ENCODE data around the gene IL6R.

Gene IL6R

DNA sequence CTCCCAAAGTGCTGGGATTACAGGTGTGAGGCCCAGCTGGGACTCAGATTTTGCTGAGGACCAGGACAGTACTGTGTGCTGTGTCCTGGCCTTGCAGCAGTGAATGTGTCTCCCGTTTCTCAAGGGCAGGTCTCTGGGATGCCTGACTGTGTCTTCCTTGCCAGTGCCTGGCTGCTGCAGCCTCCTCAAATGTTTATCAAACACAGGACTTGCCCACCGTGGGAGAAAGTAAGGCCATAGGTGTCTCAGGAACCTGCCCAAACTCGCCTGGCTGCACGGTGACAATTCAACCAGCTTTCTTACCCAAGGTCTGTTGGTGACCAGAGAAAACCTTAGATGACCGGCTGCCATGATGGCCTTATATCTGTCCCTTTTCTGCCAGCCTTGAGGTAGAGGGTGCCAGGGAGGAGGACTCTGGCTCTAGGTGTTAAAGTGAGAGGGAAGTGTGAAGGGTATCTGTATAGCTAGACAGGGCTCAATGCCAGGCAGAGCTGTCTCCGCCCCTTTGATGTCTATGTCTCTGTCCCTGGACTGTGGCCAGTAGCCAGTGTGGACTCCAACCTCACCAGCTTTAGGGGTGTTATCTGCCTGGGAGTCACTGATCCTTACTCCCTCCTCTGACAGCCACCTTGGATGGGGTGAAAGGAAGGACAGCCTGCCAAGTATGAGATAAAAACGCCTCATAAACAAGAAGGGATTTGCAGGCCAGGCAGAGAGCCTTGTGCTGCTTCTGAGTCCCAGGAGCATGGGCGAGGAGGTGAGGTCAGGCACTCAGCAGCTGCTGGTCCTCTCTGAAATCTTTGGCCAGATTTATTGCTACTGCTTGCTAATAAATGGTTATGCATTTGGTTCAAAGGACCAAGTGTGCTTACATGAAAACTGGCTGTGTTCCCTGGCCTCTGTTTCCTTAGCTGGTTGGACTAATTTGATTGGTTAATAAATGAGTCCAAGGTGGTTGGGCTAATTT lies 22.3 kb downstream of the IL6R start:
- DNase-seq = no peak

DNA sequence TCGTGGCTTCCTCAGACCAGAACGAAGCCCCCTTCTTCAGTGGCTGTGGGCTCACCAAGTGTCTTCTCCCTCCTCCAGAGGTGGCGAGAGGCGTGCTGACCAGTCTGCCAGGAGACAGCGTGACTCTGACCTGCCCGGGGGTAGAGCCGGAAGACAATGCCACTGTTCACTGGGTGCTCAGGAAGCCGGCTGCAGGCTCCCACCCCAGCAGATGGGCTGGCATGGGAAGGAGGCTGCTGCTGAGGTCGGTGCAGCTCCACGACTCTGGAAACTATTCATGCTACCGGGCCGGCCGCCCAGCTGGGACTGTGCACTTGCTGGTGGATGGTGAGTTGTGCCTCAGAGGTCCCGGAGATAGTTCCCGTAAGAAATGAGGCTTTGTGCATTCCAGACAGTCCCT lies 24.0 kb downstream of the IL6R start:
- no peak for DNase-seq

DNA sequence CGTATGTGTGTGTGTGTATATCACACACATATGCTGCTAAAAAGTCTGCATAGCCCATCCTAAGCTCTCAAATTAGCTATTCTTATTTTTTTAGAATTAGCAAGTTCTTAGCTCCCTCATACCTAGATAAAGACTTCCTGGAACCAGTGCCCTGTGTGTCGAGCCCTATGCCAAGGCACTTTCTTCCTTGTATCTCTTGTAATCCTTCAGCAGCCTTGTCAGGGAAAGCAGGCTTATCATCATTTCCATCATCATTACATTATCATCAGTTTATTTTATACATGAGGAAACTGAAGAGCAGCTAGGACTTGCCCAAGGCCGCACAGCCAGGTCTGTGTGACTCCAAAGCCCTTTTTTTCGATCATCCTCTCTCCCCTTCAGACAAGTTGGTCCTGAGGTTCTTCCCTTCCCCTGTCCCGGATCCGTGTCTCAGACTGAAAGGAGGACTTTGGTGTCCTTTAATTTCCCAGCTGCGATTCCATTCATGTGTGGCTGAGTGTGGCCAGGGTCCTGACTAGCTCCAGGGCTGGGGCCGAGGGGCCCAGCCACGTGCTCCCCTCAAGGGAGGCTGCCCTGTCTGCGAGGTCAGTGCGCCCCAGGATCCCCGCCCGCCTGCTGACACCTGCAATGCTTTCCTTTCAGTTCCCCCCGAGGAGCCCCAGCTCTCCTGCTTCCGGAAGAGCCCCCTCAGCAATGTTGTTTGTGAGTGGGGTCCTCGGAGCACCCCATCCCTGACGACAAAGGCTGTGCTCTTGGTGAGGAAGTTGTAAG lies 24.9 kb downstream of the IL6R start:
- no peak for DNase-seq

DNA sequence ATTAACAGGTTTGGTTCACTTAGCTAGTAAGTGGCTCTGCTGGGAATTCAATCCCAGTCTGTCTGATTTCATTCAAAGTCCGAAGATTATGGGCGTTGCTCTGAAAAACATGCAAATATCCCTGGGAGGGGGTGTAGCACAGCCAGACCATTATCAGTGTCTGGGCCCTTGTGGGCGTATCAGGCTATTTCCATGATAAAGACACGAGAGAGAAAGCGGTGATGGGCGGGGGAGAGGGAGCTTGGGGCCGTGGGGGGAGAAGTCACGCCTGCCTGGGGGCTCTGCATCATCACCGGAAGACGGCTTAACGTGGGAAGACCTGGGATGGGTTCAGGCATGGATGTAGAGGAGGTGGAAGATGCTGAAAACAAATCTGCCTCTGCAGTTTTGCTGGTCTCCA lies 25.8 kb downstream of the IL6R start:
- no peak for DNase-seq

DNA sequence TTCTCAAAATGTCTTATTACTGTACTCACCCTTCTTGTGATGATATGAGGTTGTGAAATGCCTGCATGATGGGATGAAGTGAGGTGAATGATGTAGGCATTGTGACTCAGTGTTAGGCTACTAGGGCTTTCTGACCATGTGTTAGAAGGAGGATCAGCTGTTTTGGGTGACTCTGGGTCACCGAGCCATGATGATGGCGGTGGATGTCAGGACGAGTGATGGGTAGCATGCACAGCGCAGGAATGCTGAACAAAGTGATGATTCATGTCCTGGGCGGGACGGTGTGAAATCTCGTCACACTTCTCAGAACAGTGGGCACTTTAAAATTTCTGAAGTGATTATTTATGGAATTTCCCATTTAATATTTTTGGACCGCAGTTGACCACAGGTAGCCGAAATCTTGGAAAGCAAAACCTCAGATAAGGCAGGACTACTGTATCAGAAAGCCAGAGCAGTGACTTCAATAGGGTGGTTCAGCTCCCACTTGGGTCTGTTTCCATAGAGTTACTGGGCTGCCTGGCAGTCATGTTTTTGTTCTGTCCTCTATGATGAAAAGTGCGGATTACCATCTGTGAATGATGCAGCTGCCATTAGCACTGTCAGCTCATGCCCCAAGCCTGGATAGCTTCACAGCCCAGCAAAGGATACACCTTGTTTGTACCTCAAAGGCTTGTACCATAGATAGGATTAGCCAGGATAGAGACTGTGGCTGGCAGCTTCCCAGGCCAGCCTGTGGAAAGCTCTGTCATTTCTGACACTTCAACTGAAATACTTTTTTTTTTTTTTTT lies 26.6 kb downstream of the IL6R start:
- DNase-seq = no peak

DNA sequence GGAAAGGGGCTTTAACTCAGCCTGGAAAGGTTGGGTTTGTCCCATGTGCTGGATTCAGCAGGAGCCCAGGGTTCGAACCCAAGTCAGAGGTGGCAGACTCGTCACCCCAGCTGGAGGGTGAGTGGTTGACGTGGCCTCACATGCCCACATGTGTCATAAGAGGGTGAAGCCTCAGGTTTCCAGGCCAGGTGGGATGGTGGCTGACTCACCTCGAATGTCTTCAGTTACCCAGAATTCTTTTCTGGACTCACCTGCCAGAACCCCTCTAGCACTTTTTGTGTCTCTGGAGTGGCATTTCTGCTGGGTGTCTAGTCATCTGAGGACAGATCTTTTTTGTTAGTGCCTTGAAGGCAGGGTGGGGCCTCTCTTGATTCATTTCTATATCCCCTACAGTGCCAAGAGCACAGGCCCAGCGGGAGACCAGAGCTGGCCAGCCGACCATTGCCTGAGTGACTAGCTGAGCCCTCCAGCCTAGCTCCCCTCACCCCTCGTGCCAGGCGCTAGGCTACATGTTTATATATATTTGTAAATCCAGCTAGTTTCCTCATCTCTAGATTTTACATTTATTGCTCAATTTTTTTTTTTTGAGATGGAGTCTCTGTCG lies 28.1 kb downstream of the IL6R start:
- DNase-seq = no peak

DNA sequence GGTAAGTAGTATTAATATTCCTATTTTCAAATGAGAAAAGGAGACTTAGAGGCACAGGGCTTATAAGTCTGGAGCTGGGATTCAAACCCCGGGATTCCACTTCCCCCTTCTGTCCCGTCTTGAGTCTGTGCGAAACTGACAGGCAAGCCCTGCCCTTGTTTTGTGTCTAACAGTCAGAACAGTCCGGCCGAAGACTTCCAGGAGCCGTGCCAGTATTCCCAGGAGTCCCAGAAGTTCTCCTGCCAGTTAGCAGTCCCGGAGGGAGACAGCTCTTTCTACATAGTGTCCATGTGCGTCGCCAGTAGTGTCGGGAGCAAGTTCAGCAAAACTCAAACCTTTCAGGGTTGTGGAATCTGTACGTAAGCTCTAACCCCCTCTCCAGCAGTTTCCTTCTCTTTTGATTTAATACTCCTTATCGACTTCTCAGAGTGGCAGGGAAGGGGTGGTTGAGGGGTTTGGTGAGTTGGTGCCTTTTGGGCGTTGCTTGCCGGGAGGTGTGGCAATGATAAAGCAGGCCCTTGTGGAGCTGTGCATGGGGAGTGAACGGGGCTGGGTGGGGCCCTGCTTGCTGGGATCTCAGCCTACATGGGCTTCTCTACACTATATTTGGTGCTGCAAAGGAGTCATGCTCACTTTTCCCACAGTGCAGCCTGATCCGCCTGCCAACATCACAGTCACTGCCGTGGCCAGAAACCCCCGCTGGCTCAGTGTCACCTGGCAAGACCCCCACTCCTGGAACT lies 29.4 kb downstream of the IL6R start:
- DNase-seq = no peak

DNA sequence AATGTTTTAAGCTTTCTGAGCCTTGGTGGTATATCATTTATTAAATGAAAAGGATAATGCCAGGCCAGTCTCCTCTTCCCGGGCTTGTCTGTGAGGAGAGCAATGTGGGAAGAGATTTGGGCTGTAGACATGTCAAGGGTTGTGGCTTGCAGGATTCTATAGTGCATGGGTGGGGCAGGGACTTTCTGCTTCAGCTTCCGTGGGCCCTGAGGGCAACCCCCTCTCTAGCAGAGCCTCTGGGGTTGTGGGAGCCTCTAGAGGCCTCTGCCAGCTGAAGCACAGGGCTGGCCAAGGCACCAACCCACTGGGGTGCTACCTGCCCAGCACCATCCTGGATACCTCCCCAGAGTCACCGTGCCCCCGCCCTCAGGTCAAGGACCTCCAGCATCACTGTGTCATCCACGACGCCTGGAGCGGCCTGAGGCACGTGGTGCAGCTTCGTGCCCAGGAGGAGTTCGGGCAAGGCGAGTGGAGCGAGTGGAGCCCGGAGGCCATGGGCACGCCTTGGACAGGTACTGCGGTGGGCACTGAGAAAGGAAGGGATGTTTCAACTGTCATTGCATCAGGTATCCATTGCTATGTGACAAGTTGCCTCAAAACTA lies 30.6 kb downstream of the IL6R start:
- DNase-seq = no peak

DNA sequence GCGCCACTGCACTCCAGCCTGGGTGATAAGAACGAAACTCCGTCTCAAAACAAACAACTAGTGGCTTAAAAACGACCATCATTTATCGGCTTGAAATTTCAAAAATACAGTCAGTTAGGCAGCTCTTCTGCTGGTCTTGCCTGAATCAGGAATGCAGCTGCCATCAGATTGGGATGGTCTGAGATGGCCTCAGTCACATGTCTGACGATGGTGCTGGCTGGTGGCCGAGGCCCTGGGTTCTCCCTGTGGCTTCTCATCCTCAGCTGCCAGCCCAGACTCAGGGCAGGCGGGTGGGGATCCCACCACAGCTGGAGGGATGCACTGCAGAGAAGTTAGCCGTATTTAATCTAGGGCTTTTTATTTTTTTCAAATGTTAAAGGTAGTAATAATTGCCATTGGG lies 31.3 kb downstream of the IL6R start:
- no peak for DNase-seq

DNA sequence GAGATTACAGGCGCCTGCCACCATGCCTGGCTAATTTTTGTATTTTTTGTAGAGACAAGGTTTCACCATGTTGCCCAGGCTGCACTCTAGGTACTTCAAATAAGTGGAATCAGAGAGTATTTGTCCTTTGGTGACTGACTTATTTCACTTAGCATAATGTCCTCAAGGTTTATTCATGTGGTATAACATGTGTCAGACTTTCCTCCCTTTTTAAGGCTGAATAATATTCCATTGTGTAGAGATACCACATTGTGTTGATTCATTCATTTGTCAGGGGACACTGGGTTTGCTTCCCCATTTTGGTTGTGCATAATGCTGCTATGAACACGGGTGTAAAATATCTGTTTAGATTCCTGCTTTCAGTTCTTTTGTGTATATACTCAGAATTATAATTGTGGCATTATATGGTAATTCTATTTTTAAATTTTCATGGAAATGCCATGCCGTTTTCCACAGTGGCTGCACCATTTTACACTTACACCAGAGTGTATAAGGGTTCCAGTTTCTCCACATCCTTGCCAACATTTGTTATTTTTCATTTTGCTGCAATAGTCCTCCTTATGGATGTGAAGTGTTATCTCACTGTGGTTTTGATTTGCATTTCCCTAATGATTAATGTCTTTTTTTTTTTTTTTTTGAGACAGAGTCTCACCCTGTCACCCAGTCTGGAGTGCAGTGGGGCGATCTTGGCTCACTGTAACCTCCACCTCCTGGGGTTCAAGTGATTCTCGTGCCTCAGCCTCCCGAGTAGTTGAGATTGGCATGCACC lies 35.1 kb downstream of the IL6R start:
- no peak for DNase-seq

DNA sequence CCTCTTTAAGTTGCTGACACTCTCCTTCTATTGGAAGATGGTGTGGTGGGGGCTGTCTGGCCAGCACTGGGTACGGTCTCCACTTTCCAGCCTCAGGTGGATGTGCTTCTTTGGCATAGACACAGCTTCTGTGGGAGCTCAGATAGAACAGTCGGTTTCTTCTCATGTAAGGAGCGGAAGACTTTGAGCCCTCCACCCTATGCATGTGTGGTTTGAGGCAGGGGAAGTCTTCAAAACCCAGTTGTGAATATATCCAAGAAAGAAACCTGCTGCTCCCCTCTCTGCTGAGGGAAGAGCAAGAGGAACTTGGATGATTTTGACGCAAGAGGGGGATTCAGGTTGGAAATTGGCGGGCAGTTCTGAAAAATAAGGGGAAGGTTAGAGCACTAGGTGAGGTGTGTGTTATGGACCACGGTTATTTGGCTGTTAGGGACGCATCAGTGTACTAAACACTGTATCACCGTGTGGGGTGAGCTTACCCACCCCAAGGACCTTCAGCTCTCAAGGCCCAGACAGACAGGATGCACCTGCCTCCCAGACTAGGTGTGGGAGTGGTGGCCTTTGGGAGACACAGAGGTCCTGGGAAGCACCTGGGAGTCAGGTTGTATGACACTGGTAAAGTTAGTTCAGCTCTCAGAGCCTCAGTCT lies 36.2 kb downstream of the IL6R start:
- DNase-seq = no peak

DNA sequence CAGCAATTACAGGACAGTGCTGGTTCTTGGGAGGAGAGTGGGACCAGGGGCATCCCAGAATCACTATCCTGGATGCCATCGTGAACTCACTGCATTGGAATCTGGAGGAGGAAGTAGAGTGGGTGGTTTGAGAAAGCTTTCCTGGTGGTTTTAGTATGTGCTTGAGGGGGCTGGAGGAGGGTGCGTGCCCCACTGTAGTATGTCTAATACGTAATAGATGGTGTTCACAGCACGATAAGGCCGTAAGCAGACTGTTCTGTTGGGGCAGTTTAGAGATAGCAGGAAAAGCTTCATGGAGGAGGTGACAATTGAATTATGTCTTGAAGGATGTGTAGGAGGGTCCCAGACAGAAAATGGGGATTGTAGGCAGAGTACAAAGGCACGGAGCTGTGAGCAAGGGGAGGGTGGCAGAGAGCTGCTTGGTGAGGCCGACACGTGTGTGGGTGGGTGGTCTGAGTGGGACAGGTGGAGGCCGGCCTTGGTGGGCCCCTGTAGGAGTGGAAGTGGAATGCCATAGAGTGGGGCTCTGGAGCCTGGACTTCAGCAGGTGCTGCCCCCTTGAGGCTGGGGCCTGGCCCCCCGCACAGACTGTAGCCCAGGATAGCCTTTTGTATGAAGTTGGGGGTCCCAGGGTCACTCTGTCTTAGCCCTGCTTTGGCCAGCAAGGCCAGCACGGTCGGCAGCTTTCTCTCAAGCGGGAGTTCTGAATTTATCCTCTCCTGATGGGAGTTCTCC lies 37.0 kb downstream of the IL6R start:
- DNase-seq = no peak

DNA sequence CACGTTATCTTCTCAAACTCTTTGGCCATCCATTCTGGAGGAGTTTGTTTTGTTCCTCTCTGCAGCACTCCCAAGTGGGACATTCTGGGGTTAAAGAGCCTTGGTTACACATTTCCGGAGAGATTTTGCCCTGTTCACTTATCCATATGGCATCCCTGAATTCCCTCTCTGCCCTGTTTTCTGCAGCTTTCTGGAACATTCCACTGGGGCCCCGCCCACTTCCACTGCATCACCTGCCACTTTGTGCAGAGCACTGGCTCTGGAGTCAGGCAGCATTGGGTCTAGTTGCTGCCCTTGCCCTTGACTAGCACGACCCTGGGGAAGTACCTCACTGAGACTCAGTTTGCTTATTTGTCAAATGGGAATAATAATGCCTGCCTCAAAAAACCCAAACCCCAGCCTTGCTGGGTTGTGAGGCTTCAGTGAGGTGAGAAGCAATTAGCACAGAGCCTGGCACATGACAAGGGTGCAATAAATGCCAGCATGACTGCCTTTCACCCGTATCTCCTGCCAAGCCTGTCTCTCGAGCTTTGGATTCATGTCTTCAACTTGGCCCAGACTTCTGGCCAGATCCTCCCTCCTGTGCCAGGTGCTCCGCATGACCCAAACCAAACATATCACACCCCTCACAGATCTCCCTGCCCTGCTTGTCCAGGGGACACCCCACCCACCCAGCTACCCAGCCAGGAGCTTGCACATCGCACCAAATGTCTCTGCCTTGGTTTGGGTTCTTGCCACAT lies 38.3 kb downstream of the IL6R start:
- DNase-seq = no peak

DNA sequence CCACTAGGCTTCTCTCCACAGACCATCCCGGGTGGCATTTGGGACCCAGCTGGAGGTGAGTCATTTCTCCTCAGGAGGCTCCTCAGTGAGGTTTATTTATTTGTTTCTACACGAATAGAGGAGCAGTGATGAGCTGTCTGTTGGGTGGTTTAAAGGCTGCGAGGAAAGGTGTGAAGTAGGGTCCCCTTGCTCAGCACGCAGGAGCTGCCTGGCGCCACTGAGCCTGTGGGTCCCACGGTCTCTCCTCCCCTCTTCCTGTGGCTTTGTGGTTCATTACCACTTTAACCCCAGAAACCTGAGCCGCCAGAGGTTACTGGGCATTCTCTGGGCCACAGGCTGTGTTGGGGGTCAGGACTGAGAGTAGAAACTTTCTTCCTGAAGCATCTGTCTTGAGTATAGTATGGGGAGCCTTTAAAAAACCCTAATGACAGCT lies 39.9 kb downstream of the IL6R start:
- DNase-seq = no peak

DNA sequence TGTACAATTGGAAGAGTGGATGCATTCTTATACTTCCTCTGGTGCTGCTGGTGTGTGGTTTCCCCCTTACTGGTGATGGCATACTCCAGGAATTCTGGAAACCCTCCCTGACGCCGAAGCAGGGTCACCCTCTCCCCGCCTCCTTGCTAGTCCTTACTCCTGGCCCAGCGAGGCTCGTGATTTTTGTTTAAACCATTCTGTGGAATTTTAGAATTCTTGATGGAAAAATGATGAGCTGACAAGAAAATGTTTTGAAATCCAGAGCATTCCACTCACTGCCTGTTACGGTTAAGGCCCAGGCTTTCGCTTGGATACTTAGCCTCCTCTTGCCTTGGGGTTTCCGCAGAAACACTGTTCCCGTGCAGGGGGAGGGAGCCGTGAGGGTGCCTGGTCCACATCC lies 41.1 kb downstream of the IL6R start:
- DNase-seq = no peak

DNA sequence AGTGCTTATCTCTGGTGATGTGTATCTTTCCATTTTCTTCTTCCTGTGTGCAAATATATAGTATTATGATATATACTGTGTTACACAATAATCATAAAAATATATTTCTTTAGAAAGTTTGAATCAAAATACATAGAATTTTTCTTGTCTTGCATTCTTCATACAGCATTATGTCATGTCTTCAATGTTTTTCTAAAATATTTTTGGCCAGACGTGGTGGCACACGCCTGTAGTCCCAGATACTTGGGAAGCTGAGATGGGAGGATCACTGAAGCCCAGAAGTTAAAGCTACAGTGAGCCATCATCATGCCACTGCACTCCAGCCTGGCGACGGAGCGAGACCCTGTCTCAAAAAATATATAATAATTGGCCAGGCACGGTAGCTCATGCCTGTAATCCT lies 41.6 kb downstream of the IL6R start:
- DNase-seq = no peak

DNA sequence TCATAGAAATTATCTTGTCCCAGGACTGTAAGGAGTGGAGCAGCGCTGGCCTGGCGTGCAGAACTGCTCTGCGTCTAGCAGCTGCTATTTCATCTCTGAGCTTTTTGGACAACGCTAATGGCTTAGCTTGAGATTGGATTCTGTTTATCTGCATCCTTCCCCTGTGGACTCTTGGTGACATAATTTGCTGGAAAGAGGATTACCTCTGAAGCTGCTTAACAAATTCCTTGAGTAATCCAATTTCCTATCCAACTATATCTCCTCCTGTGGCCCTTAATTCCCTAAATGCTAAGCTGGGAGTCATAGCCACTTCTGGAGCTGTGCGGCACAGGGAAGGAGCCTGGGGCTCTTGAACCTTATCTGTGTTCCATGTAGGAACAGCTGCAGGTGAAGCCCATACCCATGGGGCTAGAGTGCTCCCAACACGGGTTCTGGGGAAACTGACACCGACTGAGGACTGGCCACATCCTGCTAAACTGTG lies 43.2 kb downstream of the IL6R start:
- DNase-seq = no peak

DNA sequence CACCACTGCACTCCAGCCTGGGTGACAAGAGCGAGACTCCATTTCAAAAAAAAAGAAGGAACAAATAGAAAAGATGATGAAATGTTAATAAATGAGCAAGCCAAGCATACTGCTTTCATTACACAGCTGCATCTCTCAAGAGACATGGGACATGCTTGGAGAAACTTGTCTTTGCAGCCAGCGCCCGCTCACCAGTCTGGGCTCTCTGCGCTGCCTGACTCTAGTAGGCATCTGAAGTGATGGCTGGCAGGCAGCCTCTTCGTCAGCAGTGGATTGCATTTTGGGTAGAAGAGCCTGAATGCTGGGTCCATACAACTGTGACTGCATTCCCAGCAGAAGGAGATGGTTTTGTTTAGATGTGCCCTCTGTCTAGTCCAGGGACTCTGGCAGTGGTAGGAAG lies 48.0 kb downstream of the IL6R start:
- DNase-seq = no peak
